Measurements from ENCODE around the gene TMA7B. TPM values are rescaled to one million over a fixed set of nuclear protein-coding genes. Genes with fewer than 3 reads are reported as not detected.

TMA7B gene
- total RNA-seq, 2 donors from 2014 or later = 0.20 TPM; not detected in 1

- intact Hi-C loops (cut with DNase I) = no loop called here
- H3K4me3 ChIP-seq = peak within 1 kb of the TSS; percentile 63
- H3K9me3 ChIP-seq = no peaks in the 10 kb centered on the region
- H3K9ac ChIP-seq (ENCODE audit: low read depth in 2 of 2, low read length in 2 of 2) = peak within 1 kb of the TSS; percentile 71
- peaks cover 13% of the 10 kb centered on the region for H3K4me1 ChIP-seq
- peak; percentile 68 for DNase-seq
- no peak for TF ChIP-seq CTCF (IDR thresholded peaks at IDR 0.05)
- peaks cover 17% of the 10 kb centered on the region for H3K27me3 ChIP-seq
- peak within 1 kb of the TSS; percentile 78 for H3K27ac ChIP-seq
- H3K36me3 ChIP-seq = no peaks in the 10 kb centered on the region
Measured at GRCh38 chr22:39994566-39995392, 34.6 kb downstream of the TMA7B start, which contains the start of gene FAM83F. Gene FAM83F, plus strand, starts transcription at chr22:39994954. Its CDS starts 89 bp downstream, at chr22:39995043.

- peak overlapping the region; percentile 63 for H3K4me3 ChIP-seq
- peak; percentile 38 for DNase-seq
- intact Hi-C loops (cut with DNase I) = no loop called here
- no peaks in the 10 kb centered on the region for H3K36me3 ChIP-seq
- peaks cover 13% of the 10 kb centered on the region for H3K4me1 ChIP-seq
- H3K27me3 ChIP-seq = peaks cover 17% of the 10 kb centered on the region
- peak overlapping the region; percentile 71 for H3K9ac ChIP-seq (ENCODE audit: low read depth in 2 of 2, low read length in 2 of 2)
- no peaks in the 10 kb centered on the region for H3K9me3 ChIP-seq
- peak overlapping the region; percentile 78 for H3K27ac ChIP-seq
- TF ChIP-seq CTCF (IDR thresholded peaks at IDR 0.05) = no peak
Measured at GRCh38 chr22:39995393-39996252, 35.4 kb downstream of the TMA7B start.

- H3K27ac ChIP-seq = peak overlapping the region; percentile 78
- intact Hi-C loops (cut with DNase I) = no loop called here
- H3K36me3 ChIP-seq = no peaks in the 10 kb centered on the region
- H3K27me3 ChIP-seq = peaks cover 17% of the 10 kb centered on the region
- peak overlapping the region in 1 of 2 donors; percentile 71 for H3K9ac ChIP-seq (ENCODE audit: low read depth in 2 of 2, low read length in 2 of 2)
- H3K9me3 ChIP-seq = no peaks in the 10 kb centered on the region
- H3K4me1 ChIP-seq = peaks cover 13% of the 10 kb centered on the region
- no peak for DNase-seq
- no peak for TF ChIP-seq CTCF (IDR thresholded peaks at IDR 0.05)
- H3K4me3 ChIP-seq = peak overlapping the region; percentile 63
Measured at GRCh38 chr22:39996732-39997131, 36.5 kb downstream of the TMA7B start.

GRCh38 chr22:39997421-39997820, 37.2 kb downstream of the TMA7B start:
- peak overlapping the region in 1 of 2 donors; percentile 64 for H3K9ac ChIP-seq (ENCODE audit: low read depth in 2 of 2, low read length in 2 of 2)
- DNase-seq = no peak
- H3K36me3 ChIP-seq = no peaks in the 10 kb centered on the region
- H3K27me3 ChIP-seq = peaks cover 17% of the 10 kb centered on the region
- H3K27ac ChIP-seq = peak overlapping the region; percentile 71
- TF ChIP-seq CTCF (IDR thresholded peaks at IDR 0.05) = no peak
- H3K4me1 ChIP-seq = peaks cover 13% of the 10 kb centered on the region
- no peaks in the 10 kb centered on the region for H3K9me3 ChIP-seq
- intact Hi-C loops (cut with DNase I) = no loop called here
- H3K4me3 ChIP-seq = no peak overlapping the region

GRCh38 chr22:39997939-39998726, 37.9 kb downstream of the TMA7B start:
- peaks cover 17% of the 10 kb centered on the region for H3K27me3 ChIP-seq
- H3K9ac ChIP-seq (ENCODE audit: low read depth in 2 of 2, low read length in 2 of 2) = peak overlapping the region in 1 of 2 donors; percentile 64
- no peaks in the 10 kb centered on the region for H3K36me3 ChIP-seq
- H3K4me3 ChIP-seq = no peak overlapping the region
- H3K9me3 ChIP-seq = no peaks in the 10 kb centered on the region
- peaks cover 13% of the 10 kb centered on the region for H3K4me1 ChIP-seq
- H3K27ac ChIP-seq = peak overlapping the region; percentile 71
- no peak for TF ChIP-seq CTCF (IDR thresholded peaks at IDR 0.05)
- intact Hi-C loops (cut with DNase I) = no loop called here
- peak; percentile 88 for DNase-seq

All from colonic mucosa (tissue), 4 donors.